A673 (cell line): ENCODE data around the gene AXDND1.

Experiments used
- EZH2 ChIP-seq: fragments of 200-600 bp; sonication (generic); IDR thresholded peaks from 2 replicates; pipeline ENCODE4 v1.6.1; 2017; ENCODE audit warnings: borderline replicate concordance, low read depth, mild to moderate bottlenecking, mixed read lengths, antibody characterized with exemption, low read length; ENCODE audit not compliant: poor library complexity, severe bottlenecking
- TF ChIP-seq, protein P1 (sequence below): fragments of 300-800, 200-600 bp; sonication (generic); conservative IDR thresholded peaks from 2 replicates; pipeline ENCODE4 v1.5.1; 2017; ENCODE audit warnings: low read depth, mild to moderate bottlenecking, antibody characterized with exemption, low read length, moderate library complexity, mixed read lengths

DNA sequence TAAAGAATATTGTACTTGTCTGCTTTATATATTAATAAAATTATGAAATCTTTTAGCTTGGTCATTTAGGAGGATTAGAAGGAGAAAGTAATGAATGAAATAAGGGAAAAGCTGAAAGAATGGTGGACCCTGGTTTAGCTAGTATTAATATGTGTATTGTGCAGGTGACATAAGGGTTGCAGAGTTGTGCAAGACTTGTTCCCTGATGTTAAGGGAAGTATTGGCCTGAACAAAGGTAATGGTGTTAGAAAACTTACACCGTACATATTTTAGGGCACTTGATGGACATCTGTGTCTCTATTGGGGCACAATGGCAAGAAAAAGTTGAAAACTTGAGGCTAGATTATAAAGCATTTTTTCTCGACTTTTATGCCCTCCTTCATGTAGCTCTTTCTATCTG is 39.9 kb upstream of the AXDND1 start:
- TF ChIP-seq, protein P1, sequence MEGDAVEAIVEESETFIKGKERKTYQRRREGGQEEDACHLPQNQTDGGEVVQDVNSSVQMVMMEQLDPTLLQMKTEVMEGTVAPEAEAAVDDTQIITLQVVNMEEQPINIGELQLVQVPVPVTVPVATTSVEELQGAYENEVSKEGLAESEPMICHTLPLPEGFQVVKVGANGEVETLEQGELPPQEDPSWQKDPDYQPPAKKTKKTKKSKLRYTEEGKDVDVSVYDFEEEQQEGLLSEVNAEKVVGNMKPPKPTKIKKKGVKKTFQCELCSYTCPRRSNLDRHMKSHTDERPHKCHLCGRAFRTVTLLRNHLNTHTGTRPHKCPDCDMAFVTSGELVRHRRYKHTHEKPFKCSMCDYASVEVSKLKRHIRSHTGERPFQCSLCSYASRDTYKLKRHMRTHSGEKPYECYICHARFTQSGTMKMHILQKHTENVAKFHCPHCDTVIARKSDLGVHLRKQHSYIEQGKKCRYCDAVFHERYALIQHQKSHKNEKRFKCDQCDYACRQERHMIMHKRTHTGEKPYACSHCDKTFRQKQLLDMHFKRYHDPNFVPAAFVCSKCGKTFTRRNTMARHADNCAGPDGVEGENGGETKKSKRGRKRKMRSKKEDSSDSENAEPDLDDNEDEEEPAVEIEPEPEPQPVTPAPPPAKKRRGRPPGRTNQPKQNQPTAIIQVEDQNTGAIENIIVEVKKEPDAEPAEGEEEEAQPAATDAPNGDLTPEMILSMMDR, result no peak
- TF ChIP-seq EZH2, result no peak
